B cell (primary cell): ENCODE measurements around the gene SLC35F3. TPM values are rescaled to one million over a fixed set of nuclear protein-coding genes. Genes with fewer than 3 reads are reported as not detected.

ENCODE experiments used
- ATAC-seq: fragments of 200-7000 bp; cut with Tn5 transposase; one replicate; pipeline ENCODE4 v1.10.0; 2021; ENCODE audit warnings: low read depth, mild to moderate bottlenecking, moderate number of reproducible peaks, moderate library complexity
- CTCF ChIA-PET: fragments of 350-600 bp; sonication (Branson Sonifier 250); formaldehyde crosslinking; loops from one replicate; lab custom pipeline; 2021; ENCODE audit warnings: antibody characterized with exemption, inconsistent platforms; lab: Charles Lee
- POLR2A ChIA-PET: fragments of 350-600 bp; sonication (Branson Sonifier 250); formaldehyde crosslinking; loops from one replicate; lab custom pipeline; 2021; ENCODE audit warnings: antibody characterized with exemption; lab: Charles Lee
- DNase-seq: peaks from one replicate; pipeline ENCODE4 v3.0.0; 2013
- H2AFZ ChIP-seq: 2 replicates; pipeline ENCODE4 v1.6.1; 2012; ENCODE audit warnings: mild to moderate bottlenecking, low read depth, low read length; ENCODE audit not compliant: insufficient read depth, poor library complexity, severe bottlenecking
- H3K27ac ChIP-seq, 2 donors: 1 replicate in 1 of 2; 2 replicates in 1 of 2; pipeline ENCODE4 v1.5.1; 2012 to 2013; ENCODE audit warnings: low read length in 2 of 2, mild to moderate bottlenecking in 2 of 2, moderate library complexity in 1 of 2
- H3K27me3 ChIP-seq, 4 experiments: fragments of 200-600 bp in 1 of 4; sonication (generic) in 1 of 4; replicated peaks in 1 of 4; 1 replicate in 2 of 4; 2 replicates in 2 of 4; pipeline versions ENCODE4 v1.6.1 to v1.7.0; 2013 to 2016; ENCODE audit warnings: low read length in 3 of 4, mild to moderate bottlenecking in 2 of 4, mixed read lengths in 1 of 4, moderate library complexity in 1 of 4; ENCODE audit not compliant: insufficient read depth in 4 of 4, control insufficient read depth in 3 of 4; ENCODE audit errors: control extremely low read depth in 1 of 4
- H3K36me3 ChIP-seq, 2 experiments: replicated peaks in 1 of 2; 1 replicate in 1 of 2; 2 replicates in 1 of 2; pipeline versions ENCODE4 v1.6.1 to v1.7.1; 2013; ENCODE audit warnings: low read length in 1 of 2; ENCODE audit not compliant: insufficient read depth in 2 of 2, control insufficient read depth in 1 of 2; ENCODE audit errors: control extremely low read depth in 1 of 2, extremely low read depth in 1 of 2
- H3K4me1 ChIP-seq, 2 donors: fragments of 200-600 bp in 1 of 2; sonication (generic) in 1 of 2; 1 replicate in 1 of 2; 2 replicates in 1 of 2; pipeline versions ENCODE4 v1.5.1 to v1.6.1; 2013 to 2017; ENCODE audit warnings: low read length in 2 of 2; ENCODE audit not compliant: control insufficient read depth in 2 of 2, insufficient read depth in 2 of 2
- H3K4me2 ChIP-seq: replicated peaks from 2 replicates; pipeline ENCODE3; 2012; ENCODE audit warnings: mild to moderate bottlenecking, low read depth, low read length; ENCODE audit not compliant: poor library complexity, severe bottlenecking
- H3K4me3 ChIP-seq, 5 experiments: fragments of 200-600 bp in 1 of 5; sonication (generic) in 1 of 5; 1 replicate in 3 of 5; 2 replicates in 2 of 5; pipeline versions ENCODE4 v1.5.1 to v1.7.0; 2011 to 2016; ENCODE audit warnings: low read length in 4 of 5, mild to moderate bottlenecking in 4 of 5, low read depth in 2 of 5, control low read depth in 1 of 5, moderate library complexity in 1 of 5; ENCODE audit not compliant: insufficient read depth in 1 of 5; ENCODE audit errors: control extremely low read depth in 1 of 5, extremely low read depth in 1 of 5
- H3K79me2 ChIP-seq: fragments of 200-600 bp; sonication (generic); one replicate; pipeline ENCODE4 v1.6.0; 2016; ENCODE audit warnings: low read length; ENCODE audit not compliant: control insufficient read depth, insufficient read depth
- H3K9ac ChIP-seq: fragments of 200-600 bp; sonication (generic); 2 replicates; pipeline ENCODE4 v1.6.1; 2017; ENCODE audit warnings: mild to moderate bottlenecking, low read length, moderate library complexity
- H3K9me3 ChIP-seq, 3 donors: one replicate each; pipeline versions ENCODE4 v1.6.1 to v1.7.1; 2013; ENCODE audit warnings: low read length in 2 of 3; ENCODE audit not compliant: control insufficient read depth in 2 of 3, insufficient read depth in 1 of 3; ENCODE audit errors: control extremely low read depth in 1 of 3
- H4K20me1 ChIP-seq: 2 replicates; pipeline ENCODE4 v1.6.0; 2012; ENCODE audit warnings: mild to moderate bottlenecking, low read length; ENCODE audit not compliant: insufficient read depth, control insufficient read depth, poor library complexity, severe bottlenecking
- H3K27ac Mint-ChIP-seq: one replicate; pipeline ENCODE4 v1.8.0; 2021; ENCODE audit warnings: mixed read lengths
- H3K27me3 Mint-ChIP-seq: one replicate; pipeline ENCODE4 v1.8.0; 2021; ENCODE audit warnings: mixed read lengths
- H3K4me1 Mint-ChIP-seq: one replicate; pipeline ENCODE4 v1.8.0; 2021; ENCODE audit warnings: mixed read lengths
- H3K4me3 Mint-ChIP-seq: one replicate; pipeline ENCODE4 v1.8.0; 2021; ENCODE audit warnings: mixed read lengths
- H3K9me3 Mint-ChIP-seq: one replicate; pipeline ENCODE4 v1.8.0; 2022; ENCODE audit warnings: mixed read lengths; ENCODE audit not compliant: insufficient read depth
- CTCF ChIP-seq: fragments of 200-600 bp; IDR thresholded peaks from one replicate; pipeline ENCODE4 v1.8.0; 2022; ENCODE audit warnings: antibody characterized with exemption, mild to moderate bottlenecking
- EZH2 ChIP-seq: IDR thresholded peaks from 2 replicates; pipeline ENCODE4 v1.6.1; 2012; ENCODE audit warnings: borderline replicate concordance, low read depth, mild to moderate bottlenecking, moderate library complexity, low read length; ENCODE audit not compliant: insufficient read depth, poor library complexity, severe bottlenecking
- WGBS: methylation state at CpG from one replicate; pipeline ENCODE4 v1.1.5; 2013; ENCODE audit warnings: missing lambda C conversion rate; ENCODE audit not compliant: insufficient coverage; 5-methylcytosine and 5-hydroxymethylcytosine counted together
- intact Hi-C: fragments of 100-400 bp; cut with micrococcal nuclease; formaldehyde crosslinking; loops from one replicate; pipeline ENCODE4 v1.10.0; 2022
- polyA plus RNA-seq: library from polyadenylated mRNA; depleted of rRNA; stranded (reverse); fragments of >200 nt; gene quantifications from 2 replicates; pipeline ENCODE4 v1.2.3, GENCODE V29; 2012
- total RNA-seq, 2 donors: library from RNA; stranded (reverse); fragments of 120-200 nt in 1 of 2; gene quantifications; 1 replicate in 1 of 2; 2 replicates in 1 of 2; pipeline versions ENCODE4 v1.2.3 to v1.2.4, GENCODE V29; 2013 to 2022

Gene SLC35F3
- total and polyA plus RNA-seq, 2 donors (not counting 1 experiment from before 2014, with no cell fraction given) = not detected

GRCh38 chr1:234302354-234302962, 398.0 kb downstream of the SLC35F3 start:
- no peaks in the 10 kb centered on the region for H4K20me1 ChIP-seq
- no peak overlapping the region for H3K9ac ChIP-seq
- no peaks in the 10 kb centered on the region for H3K36me3 ChIP-seq
- no peak overlapping the region for H3K27ac ChIP-seq
- ChIA-PET POLR2A (no interaction called here), CTCF (interaction anchor here (1.0 to 1.1 kb wide), 2 partner anchors 8 to 10 kb away, joined by 3 read pairs; no protein-coding TSS in a partner anchor)
- H2AFZ ChIP-seq = no peak overlapping the region
- intact Hi-C loops = no loop called here
- Mint-ChIP-seq H3K27me3 (peaks cover 17% of the 10 kb centered on the region), H3K4me3 (no peak overlapping the region), H3K27ac (no peak overlapping the region), H3K9me3 (peaks cover 5% of the 10 kb centered on the region), H3K4me1 (no peaks in the 10 kb centered on the region)
- H3K79me2 ChIP-seq = no peaks in the 10 kb centered on the region
- DNase-seq = no peak
- ATAC-seq = no peak
- no peak overlapping the region for H3K4me3 ChIP-seq
- H3K9me3 ChIP-seq = no peaks in the 10 kb centered on the region
- H3K4me1 ChIP-seq = no peaks in the 10 kb centered on the region
- WGBS = 38% methylated on average over 5 of the region's 6 CpGs
- TF ChIP-seq EZH2 = no peak
- no peak for TF ChIP-seq CTCF
- peaks cover 0 to 4% (median 1%) of the 10 kb centered on the region in 4 experiments for H3K27me3 ChIP-seq
- no peak overlapping the region for H3K4me2 ChIP-seq

GRCh38 chr1:234303231-234303630, 398.8 kb downstream of the SLC35F3 start:
- no peak for TF ChIP-seq CTCF
- TF ChIP-seq EZH2 = no peak
- no peak overlapping the region for H3K27ac Mint-ChIP-seq
- DNase-seq (no peak), ATAC-seq (no peak)
- no peaks in the 10 kb centered on the region for H3K4me1 Mint-ChIP-seq
- H3K9ac ChIP-seq = no peak overlapping the region
- H3K27ac ChIP-seq = no peak overlapping the region
- peaks cover 5% of the 10 kb centered on the region for H3K9me3 Mint-ChIP-seq
- no peak overlapping the region for H3K4me3 ChIP-seq
- H2AFZ ChIP-seq = no peak overlapping the region
- H3K27me3 ChIP-seq = peaks cover 0 to 4% (median 1%) of the 10 kb centered on the region in 4 experiments
- peaks cover 10% of the 10 kb centered on the region for H3K27me3 Mint-ChIP-seq
- H3K9me3 ChIP-seq = no peaks in the 10 kb centered on the region
- intact Hi-C loops = no loop called here
- no peak overlapping the region for H3K4me3 Mint-ChIP-seq
- 31% methylated on average over 4 of the region's 6 CpGs for WGBS
- no peaks in the 10 kb centered on the region for H3K79me2 ChIP-seq
- H3K36me3 ChIP-seq = no peaks in the 10 kb centered on the region
- ChIA-PET CTCF (interaction anchor here (1.1 kb wide), 1 partner anchor 7 kb away, joined by 3 read pairs; no protein-coding TSS in a partner anchor), POLR2A (no interaction called here)
- H3K4me2 ChIP-seq = no peak overlapping the region
- H4K20me1 ChIP-seq = no peaks in the 10 kb centered on the region
- H3K4me1 ChIP-seq = no peaks in the 10 kb centered on the region
